ENCODE results near the gene TTLL8.

DNA sequence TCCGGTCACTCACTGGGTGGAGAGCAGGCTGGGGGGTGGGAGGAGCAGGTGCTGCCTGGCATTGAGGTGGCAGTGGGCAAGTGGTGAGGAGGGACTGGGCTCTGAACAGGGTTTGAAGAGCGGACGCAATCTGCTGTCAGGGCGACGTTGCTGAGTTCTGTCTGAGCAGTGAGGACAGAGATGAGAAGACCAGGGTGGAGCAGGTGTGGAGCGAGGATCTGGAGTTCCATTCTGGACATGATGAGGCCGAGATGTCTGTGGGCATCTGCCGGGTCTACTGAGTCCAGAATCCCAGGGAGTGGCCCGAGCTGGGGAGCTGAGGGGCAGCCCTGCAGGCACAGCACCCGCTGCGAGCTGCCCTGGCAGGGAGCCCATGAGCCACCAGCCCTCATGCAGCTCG lies 29.5 kb upstream of the TTLL8 start:
- TF ChIP-seq, protein P1, sequence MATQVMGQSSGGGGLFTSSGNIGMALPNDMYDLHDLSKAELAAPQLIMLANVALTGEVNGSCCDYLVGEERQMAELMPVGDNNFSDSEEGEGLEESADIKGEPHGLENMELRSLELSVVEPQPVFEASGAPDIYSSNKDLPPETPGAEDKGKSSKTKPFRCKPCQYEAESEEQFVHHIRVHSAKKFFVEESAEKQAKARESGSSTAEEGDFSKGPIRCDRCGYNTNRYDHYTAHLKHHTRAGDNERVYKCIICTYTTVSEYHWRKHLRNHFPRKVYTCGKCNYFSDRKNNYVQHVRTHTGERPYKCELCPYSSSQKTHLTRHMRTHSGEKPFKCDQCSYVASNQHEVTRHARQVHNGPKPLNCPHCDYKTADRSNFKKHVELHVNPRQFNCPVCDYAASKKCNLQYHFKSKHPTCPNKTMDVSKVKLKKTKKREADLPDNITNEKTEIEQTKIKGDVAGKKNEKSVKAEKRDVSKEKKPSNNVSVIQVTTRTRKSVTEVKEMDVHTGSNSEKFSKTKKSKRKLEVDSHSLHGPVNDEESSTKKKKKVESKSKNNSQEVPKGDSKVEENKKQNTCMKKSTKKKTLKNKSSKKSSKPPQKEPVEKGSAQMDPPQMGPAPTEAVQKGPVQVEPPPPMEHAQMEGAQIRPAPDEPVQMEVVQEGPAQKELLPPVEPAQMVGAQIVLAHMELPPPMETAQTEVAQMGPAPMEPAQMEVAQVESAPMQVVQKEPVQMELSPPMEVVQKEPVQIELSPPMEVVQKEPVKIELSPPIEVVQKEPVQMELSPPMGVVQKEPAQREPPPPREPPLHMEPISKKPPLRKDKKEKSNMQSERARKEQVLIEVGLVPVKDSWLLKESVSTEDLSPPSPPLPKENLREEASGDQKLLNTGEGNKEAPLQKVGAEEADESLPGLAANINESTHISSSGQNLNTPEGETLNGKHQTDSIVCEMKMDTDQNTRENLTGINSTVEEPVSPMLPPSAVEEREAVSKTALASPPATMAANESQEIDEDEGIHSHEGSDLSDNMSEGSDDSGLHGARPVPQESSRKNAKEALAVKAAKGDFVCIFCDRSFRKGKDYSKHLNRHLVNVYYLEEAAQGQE (IDR thresholded peaks at IDR 0.05; ENCODE audit: insufficient read depth in 1 of 2, low read depth in 2 of 2, low read length in 2 of 2) = no peak
- TF ChIP-seq TAF1 (IDR thresholded peaks at IDR 0.05; ENCODE audit: borderline replicate concordance, insufficient read depth, low read length) = no peak
- no peak for TF ChIP-seq POLR2AphosphoS5 (IDR thresholded peaks at IDR 0.05; ENCODE audit: low read depth, low read length)
- TF ChIP-seq SIN3A (IDR thresholded peaks at IDR 0.05; ENCODE audit: borderline replicate concordance, insufficient read depth, low read length) = no peak

All from PFSK-1 (cell line).